ENCODE data around the gene LGSN.

- TF ChIP-seq CTCF (IDR thresholded peaks at IDR 0.05) (no peak), POLR2A (IDR thresholded peaks at IDR 0.05) (no peak)
These were observed 60.6 kb downstream of the LGSN start for GRCh38 chr6:63259153-63259552.
